Glomerular visceral epithelial cell (primary cell): ENCODE results near the gene FAM83D.

Source experiments
- DNase-seq: peaks from one replicate; pipeline ENCODE4 v3.0.0-alpha.2; 2016; ENCODE audit errors: extremely low spot score

The FAM83D gene

DNA sequence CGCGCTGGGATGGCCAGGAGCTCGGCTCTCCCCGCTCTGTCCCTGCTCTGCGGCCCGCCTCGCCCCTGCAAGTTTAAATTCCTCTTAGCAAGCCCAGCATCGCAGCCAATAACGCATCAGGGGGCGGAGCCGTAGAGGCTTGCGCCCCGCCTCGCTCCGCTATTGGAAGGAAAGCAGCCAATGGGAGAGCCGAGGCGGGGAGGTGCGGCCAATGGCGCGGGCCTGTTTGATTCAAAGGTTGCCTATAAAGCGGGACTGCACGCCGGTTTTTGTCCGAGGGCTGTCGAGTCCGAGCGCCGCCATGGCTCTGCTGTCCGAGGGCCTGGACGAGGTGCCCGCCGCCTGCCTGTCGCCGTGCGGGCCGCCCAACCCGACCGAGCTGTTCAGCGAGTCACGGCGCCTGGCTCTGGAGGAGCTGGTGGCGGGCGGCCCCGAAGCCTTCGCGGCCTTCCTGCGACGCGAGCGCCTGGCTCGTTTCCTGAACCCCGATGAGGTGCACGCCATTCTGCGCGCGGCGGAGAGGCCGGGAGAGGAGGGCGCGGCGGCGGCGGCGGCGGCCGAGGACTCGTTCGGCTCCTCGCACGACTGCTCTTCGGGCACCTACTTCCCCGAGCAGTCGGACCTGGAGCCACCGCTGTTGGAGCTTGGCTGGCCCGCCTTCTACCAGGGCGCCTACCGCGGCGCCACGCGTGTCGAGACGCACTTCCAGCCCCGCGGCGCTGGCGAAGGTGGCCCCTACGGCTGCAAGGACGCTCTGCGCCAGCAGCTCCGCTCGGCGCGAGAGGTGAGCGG, at the start of gene FAM83D:
Gene FAM83D, plus strand, starts transcription at position 276 of the 792 bp plus-strand sequence. Its CDS starts 26 bp downstream, at position 302.
- DNase-seq: peak; percentile 99

DNA sequence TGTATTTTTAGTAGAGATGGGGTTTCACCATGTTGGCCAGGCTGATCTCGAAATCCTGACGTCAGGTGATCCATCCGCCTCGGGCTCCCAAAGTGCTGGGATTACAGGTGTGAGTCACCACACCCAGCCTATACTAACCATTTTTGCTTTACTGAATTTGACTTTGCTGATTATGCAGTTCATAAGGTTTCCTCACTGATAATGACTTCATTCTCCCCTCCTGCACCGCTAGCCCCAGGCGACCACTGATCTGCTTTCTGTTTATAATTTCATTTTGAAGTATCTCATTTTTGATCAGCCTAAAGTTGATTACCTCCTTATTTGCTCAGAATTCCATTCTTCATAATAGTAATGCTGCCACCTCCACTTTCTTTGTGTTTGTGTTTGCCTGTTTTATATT, 48.7 kb upstream of the FAM83D start:
- DNase-seq: no peak

DNA sequence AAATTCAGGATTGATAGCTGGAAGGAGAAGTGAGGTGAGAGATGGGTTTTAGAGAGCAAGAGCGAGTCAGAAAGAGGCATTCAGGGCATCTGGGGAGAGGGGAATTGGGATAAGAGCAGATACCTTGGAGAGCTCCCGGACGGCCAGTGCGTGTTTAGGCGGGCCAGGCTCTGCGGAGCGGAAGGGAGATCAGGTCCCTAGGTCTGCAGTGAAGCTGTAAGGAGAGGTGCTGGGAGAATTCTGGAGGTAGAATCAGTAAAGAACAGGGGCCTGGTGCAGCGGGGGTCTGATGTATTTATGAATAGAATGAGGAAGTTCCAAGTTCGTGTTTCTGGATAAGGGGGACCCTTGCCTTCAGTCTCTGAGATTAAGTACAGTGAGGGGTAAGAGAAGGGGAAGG, 47.4 kb upstream of the FAM83D start:
- DNase-seq: no peak

DNA sequence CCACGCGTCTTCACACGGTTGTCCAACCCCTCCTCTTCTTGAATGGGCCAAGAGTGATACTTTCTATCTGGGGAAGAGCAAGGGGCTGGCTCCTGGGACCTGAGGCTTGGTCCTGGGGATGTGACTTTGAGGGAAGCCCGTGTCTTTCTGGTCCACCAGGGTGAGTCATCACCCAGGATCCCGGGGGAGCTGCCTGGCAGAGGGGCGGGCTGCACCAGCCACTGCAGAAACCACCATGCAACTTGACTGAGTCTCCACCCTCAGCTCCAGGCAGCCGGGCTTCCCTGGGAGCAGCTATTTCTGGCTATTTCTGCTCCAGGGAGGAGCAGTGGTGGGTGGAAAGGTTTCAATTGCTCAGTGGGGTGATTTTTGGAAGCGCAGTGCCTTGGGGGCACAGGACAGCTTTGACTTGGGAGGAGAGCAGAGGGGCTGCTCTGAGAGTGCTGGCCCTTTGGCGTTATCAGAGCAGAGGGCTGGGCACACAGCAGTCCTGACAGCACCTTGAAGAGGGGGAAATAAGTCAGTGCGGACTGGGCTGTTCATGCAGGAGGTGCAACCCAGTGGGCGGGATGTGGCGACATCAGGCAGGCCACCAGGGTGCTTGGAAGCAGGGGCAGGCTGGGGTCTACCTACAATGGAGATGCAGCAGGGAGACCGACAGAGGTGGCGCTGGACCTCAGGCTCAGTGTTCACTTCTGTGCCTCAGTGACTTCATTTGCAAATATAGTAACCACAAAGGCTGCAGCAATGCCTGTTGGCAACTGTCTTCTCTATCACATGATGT, 45.1 kb upstream of the FAM83D start:
- DNase-seq: no peak

GRCh38 chr20:38881806-38882440, 44.3 kb upstream of the FAM83D start:
- no peak for DNase-seq

DNA sequence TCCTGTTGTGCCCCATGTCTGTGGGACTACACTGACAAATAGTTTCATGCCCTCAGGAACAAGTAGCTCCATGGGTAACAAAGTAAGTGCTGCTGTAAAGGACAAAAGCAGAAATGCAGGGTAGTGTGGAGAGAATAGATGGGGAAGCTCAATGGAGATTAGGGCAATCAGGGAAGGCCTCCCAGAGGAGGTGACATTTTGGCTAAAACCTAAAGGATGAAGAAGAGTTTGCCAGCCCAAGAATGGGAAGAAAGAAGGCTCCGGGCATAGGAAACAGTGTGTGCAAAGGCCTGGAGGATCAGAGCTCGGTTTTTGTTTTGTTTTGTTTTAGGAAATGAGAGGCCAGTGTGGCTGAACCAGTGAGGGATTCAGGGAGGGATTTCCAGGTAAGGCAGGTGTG, 43.6 kb upstream of the FAM83D start:
- DNase-seq: no peak

- peak; percentile 16 for DNase-seq
These were observed 42.9 kb upstream of the FAM83D start for GRCh38 chr20:38883081-38883980.

DNA sequence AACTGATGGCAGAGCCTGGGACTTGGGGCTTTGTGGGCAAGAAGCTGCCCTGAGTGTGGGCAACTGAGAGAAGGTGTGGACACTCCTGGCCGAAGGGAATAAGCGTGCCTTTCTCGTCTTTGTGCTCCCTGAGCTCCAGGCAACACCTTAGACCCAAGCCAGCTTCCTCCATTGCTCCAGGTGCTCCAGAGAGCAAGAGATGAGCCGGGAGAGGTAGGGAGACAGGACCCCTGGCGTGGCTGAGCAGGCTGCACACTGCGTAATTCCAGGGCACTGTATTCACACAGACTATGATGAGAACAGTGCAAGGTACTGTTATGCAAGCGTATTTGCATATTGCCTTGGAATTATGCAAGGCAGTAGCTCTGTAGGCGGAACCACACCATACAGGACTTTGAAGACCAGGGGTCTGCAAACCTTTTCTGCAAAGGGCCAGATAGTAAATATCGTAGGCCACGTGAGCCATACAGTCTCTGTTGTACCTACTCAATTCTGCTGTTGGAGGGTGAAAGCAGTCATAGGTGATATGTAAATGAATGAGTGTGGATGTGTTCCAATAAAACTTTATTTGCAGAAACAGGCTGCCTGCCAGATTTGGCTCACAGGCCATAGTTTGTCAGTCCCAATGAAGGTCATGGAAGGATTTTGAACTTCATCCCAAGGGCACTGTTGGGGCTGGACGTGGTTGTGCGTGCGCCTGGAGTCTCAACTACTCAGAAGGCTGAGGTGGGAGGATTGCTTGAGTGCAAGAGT, 42.1 kb upstream of the FAM83D start:
- no peak for DNase-seq

- DNase-seq: no peak
These were observed 40.9 kb upstream of the FAM83D start for GRCh38 chr20:38885357-38885756.

GRCh38 chr20:38888059-38888831, 38.0 kb upstream of the FAM83D start:
- no peak for DNase-seq

DNA sequence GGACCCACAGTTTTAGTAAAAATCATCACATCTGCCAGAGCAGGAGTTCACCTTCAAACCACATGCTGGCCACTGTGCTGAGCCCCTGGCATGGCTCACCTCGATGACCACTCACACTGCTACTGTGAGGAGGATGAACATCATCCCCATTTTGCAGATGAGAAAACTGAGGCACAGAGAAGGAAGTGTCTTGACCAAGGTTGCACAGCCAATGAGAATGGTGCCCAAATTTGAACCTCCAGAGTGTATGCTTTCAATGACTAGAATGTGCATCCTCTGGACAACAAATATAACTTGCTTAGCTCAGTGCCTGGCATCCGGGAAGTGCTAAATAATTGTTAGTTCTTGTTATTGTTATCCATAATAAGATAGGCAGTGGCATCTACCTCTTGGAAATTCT, 37.2 kb upstream of the FAM83D start:
- no peak for DNase-seq

DNA sequence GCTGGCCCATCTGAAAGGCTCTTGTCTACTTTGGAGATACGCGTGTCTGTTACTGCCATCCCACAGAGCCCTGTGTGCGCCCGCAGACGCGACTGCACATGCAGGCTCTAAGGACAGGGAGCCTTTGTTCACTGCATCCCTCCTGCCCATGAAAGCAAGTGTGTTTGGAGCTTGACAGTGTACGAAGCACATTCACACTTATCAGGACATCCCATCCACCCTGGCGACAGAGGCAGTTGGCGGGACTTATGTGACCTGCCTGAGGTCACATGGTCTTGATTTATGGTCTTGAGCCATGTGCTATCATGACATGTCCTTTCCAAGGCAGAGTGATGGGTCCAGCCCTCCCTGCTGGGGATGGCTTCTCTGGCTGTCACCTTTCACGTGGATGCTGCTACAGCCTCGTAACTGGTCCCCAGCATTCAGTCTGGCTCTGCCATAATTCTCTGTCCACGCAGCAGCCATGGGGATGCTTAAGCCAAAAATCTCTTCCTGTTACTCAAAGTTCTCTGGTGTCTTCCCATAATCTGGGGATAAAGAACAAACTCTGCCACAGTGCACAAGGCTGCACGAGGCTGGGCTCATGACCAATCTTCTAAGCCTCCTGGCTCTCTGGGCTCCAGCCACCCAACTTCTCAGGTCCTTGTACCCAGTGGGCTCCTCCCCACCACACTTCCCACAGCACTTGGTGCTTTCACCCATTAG, 36.3 kb upstream of the FAM83D start:
- DNase-seq: no peak

GRCh38 chr20:38890497-38890818, 35.8 kb upstream of the FAM83D start:
- DNase-seq: no peak

- DNase-seq: no peak
These were observed 33.9 kb upstream of the FAM83D start for GRCh38 chr20:38892091-38892981.

- no peak for DNase-seq
These were observed 33.1 kb upstream of the FAM83D start for GRCh38 chr20:38893056-38893564.

DNA sequence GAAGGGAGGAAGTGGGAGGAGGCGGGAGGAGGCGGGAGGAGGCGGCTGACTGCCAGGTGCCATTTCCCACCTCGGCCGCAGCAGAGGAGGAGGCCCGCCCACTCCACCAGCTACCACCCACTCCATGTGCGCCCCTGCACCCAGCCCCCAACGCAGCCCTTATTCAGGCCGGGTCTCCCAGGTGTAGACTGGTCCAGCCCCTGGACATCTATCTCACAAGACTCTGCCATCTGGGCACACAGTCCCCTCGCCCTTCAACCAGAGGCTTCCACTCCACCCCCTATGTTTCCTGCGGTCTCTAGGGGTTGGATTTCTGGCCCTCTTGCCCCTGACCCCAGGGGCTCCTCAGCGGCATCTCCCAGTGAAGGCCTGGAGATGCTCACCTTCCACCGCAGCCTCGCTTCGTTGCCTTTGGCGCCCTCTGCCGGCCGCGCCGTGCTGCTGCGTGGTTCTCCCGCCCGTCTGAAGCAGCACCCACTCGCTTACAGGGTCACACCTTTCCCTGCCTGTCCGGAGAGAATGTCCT, 32.6 kb upstream of the FAM83D start:
- DNase-seq: peak; percentile 63

- DNase-seq: no peak
These were observed 31.9 kb upstream of the FAM83D start for GRCh38 chr20:38894091-38894847.
